Adrenal gland (tissue), 12 donors: ENCODE results near the gene CYP2J2. TPM values are rescaled to one million over a fixed set of nuclear protein-coding genes. Genes with fewer than 3 reads are reported as not detected.

ENCODE experiments used
- DNase-seq, 7 donors: peaks; one replicate each; pipeline ENCODE4 v3.0.0-alpha.2; 2019 to 2020
- H3K27ac ChIP-seq, 5 donors: fragments of 200-600 bp; sonication (generic) in 4 of 5; 1 replicate in 3 of 5; 2 replicates in 2 of 5; pipeline versions ENCODE4 v1.5.1 to v1.8.0; 2016 to 2020; ENCODE audit warnings: mild to moderate bottlenecking in 1 of 5
- H3K27me3 ChIP-seq: fragments of 200-600 bp; 2 replicates; pipeline ENCODE4 v1.8.0; 2021
- H3K36me3 ChIP-seq, 2 donors: fragments of 200-600 bp; replicated peaks in 1 of 2; 1 replicate in 1 of 2; 2 replicates in 1 of 2; pipeline versions ENCODE4 v1.5.1 to v1.8.0; 2018 to 2022
- H3K4me1 ChIP-seq, 2 donors: fragments of 200-600 bp; replicated peaks in 1 of 2; 1 replicate in 1 of 2; 2 replicates in 1 of 2; pipeline versions ENCODE4 v1.5.1 to v1.8.0; 2018 to 2021
- H3K4me3 ChIP-seq, 4 donors: fragments of 200-600 bp; sonication (generic) in 3 of 4; one replicate each; pipeline ENCODE4 v1.5.1; 2016 to 2018
- H3K9me3 ChIP-seq, 3 donors: fragments of 200-600 bp; sonication (generic) in 1 of 3; replicated peaks in 1 of 3; 1 replicate in 2 of 3; 2 replicates in 1 of 3; pipeline versions ENCODE4 v1.5.1 to v1.8.0; 2016 to 2021
- CTCF ChIP-seq, 6 experiments: fragments of 450-650 bp in 4 of 6; fragments of 200-600 bp in 2 of 6; sonication (generic) in 1 of 6; IDR thresholded peaks; 1 replicate in 5 of 6; 2 replicates in 1 of 6; pipeline versions ENCODE4 v1.5.1 to v1.8.0; 2016 to 2021; ENCODE audit warnings: antibody characterized with exemption in 6 of 6, mild to moderate bottlenecking in 2 of 6, moderate library complexity in 1 of 6
- POLR2A ChIP-seq, 2 donors: fragments of 450-650 bp; IDR thresholded peaks; one replicate each; pipeline ENCODE4 v1.6.1; 2017; ENCODE audit warnings: antibody characterized with exemption in 2 of 2, mild to moderate bottlenecking in 2 of 2, moderate library complexity in 1 of 2
- WGBS, 4 donors: extraction: QIAGEN DNeasy Blood & Tissue Kit in 2 of 4; methylation state at CpG; one replicate each; pipeline versions ENCODE4 v1.1.5 to v1.1.7; 2013 to 2017; 5-methylcytosine and 5-hydroxymethylcytosine counted together
- intact Hi-C, 2 donors: fragments of 100-400 bp; cut with DNase I; formaldehyde crosslinking; loops; one replicate each; pipeline versions ENCODE4 v1.14.1 to v1.15.0; 2022 to 2023
- polyA plus RNA-seq, 3 donors: library from polyadenylated mRNA; stranded (reverse); fragments of 200-250 nt in 2 of 3; fragments of 350-450 nt in 1 of 3; fragmentation: Illumina TruSeq in 1 of 3; extraction: RNeasy Lipid Tissue Mini Kit (QIAGEN cat#74804) in 1 of 3; gene quantifications; one replicate each; pipeline ENCODE4 v1.2.3, GENCODE V29; 2013 to 2014
- small RNA-seq, 2 donors: library from RNA; depleted of rRNA; stranded (forward); fragments of <200 nt; gene quantifications; one replicate each; pipeline ENCODE3, GENCODE V24; 2016
- total RNA-seq, 9 donors: library from RNA; depleted of rRNA in 4 of 9; stranded (reverse); fragments of >200 nt in 4 of 9; fragments of 120-200 nt in 1 of 9; fragmentation: NEBNext Ultra II Directional in 1 of 9; extraction: Animal tissue kit (Norgen Biotek cat#: 25700) in 1 of 9; gene quantifications; one replicate each; pipeline versions ENCODE4 v1.1.0 to v1.2.4, GENCODE V29; 2013 to 2023
- donor health status: healthy with polysubstance abuse.
- donor health status: Bipolar disorder and iron deficiency.
- donor health status: DM: yes; HTN: yes; CAD: no.
- donor health status: DM: no; HTN: no; CAD: no.
- donor health status: DM: no; HTN: no; CAD: no.
- donor health status: DM: yes; HTN: yes; CAD: no.

Gene CYP2J2
- total and polyA plus RNA-seq, 12 donors, result 0.14 to 1.0 (median 0.44) TPM; not detected in 1

GRCh38 chr1:59852117-59852516 lies 74.5 kb downstream of the CYP2J2 start:
- intact Hi-C loops, result no loop called here
- TF ChIP-seq CTCF (IDR thresholded peaks at IDR 0.05) (no peak), POLR2A (IDR thresholded peaks at IDR 0.05) (no peak)
- 88 to 93% (median 90%) methylated on average over 1 of the region's 1 CpG for WGBS, 4 donors
- Histone ChIP-seq H3K4me3 (no peak overlapping the region), H3K4me1 (peaks cover 0 to 7% of the 10 kb centered on the region in 2 donors), H3K27ac (no peak overlapping the region), H3K36me3 (no peaks in the 10 kb centered on the region), H3K27me3 (no peaks in the 10 kb centered on the region), H3K9me3 (no peaks in the 10 kb centered on the region)
- no peak for DNase-seq

- no peaks in the 10 kb centered on the region for H3K9me3 ChIP-seq
- TF ChIP-seq POLR2A (IDR thresholded peaks at IDR 0.05), result no peak
- intact Hi-C loops, result no loop called here
- H3K27ac ChIP-seq, result no peak overlapping the region
- H3K4me3 ChIP-seq, result no peak overlapping the region
- no peak for DNase-seq
- 93 to 96% (median 94%) methylated on average over 2 of the region's 2 CpGs for WGBS, 4 donors
- no peaks in the 10 kb centered on the region for H3K36me3 ChIP-seq
- no peaks in the 10 kb centered on the region for H3K4me1 ChIP-seq
- no peaks in the 10 kb centered on the region for H3K27me3 ChIP-seq
These were observed 79.7 kb downstream of the CYP2J2 start for GRCh38 chr1:59846895-59847282.

GRCh38 chr1:59846209-59846894 lies 80.2 kb downstream of the CYP2J2 start:
- H3K4me3 ChIP-seq, result no peak overlapping the region
- H3K27me3 ChIP-seq, result no peaks in the 10 kb centered on the region
- H3K9me3 ChIP-seq, result no peaks in the 10 kb centered on the region
- H3K4me1 ChIP-seq, result no peaks in the 10 kb centered on the region
- intact Hi-C loops, result no loop called here
- no peak for TF ChIP-seq CTCF (IDR thresholded peaks at IDR 0.05)
- no peak for TF ChIP-seq POLR2A (IDR thresholded peaks at IDR 0.05)
- H3K27ac ChIP-seq, result no peak overlapping the region
- no peak for DNase-seq
- 95 to 99% (median 97%) methylated on average over 3 of the region's 3 CpGs for WGBS, 4 donors
- no peaks in the 10 kb centered on the region for H3K36me3 ChIP-seq

GRCh38 chr1:59845091-59845490 lies 81.5 kb downstream of the CYP2J2 start:
- no peaks in the 10 kb centered on the region for H3K27me3 ChIP-seq

More at GRCh38 chr1:59845091-59845490, 81.5 kb downstream of the CYP2J2 start:
- no peak overlapping the region for H3K4me3 ChIP-seq
- no peak overlapping the region for H3K27ac ChIP-seq
- H3K36me3 ChIP-seq, result no peaks in the 10 kb centered on the region
- H3K9me3 ChIP-seq, result no peaks in the 10 kb centered on the region
- DNase-seq, result no peak
- 82 to 87% (median 84%) methylated on average over 2 of the region's 2 CpGs for WGBS, 4 donors
- H3K4me1 ChIP-seq, result no peaks in the 10 kb centered on the region
- TF ChIP-seq CTCF (IDR thresholded peaks at IDR 0.05), result no peak
- TF ChIP-seq POLR2A (IDR thresholded peaks at IDR 0.05), result no peak
- intact Hi-C loops, result no loop called here

Small RNA genes within 50 kb of the gene (small RNA-seq; reads per million reads assigned to genes)
- gene RN7SL475P, result 0 reads per million in 2 donors

Other genes with a start within 250 kb of the CYP2J2 start
- gene HOOK1, start 111.8 kb downstream of the CYP2J2 start, total RNA-seq, result 10 to 100 TPM in 4 of 9 donors, 1 to 10 TPM in 5; 3.3 to 23.9 (median 8.8) TPM
- gene HOOK1, start 111.8 kb downstream of the CYP2J2 start, polyA plus RNA-seq, result 1 to 10 TPM; 3.6 to 9.3 (median 8.1) TPM
- gene C1orf87, start 147.0 kb upstream of the CYP2J2 start, total RNA-seq, result under 1 TPM in 1 of 9 donors, not detected in 8; 0.14 TPM
- not detected for gene C1orf87, start 147.0 kb upstream of the CYP2J2 start, polyA plus RNA-seq